HCT116 (cell line): ENCODE measurements around the gene ETV5.

ENCODE experiments used
- ATF3 ChIP-seq: IDR thresholded peaks from 2 replicates; pipeline ENCODE4 v1.6.1; 2012
- CTCF ChIP-seq, 3 experiments: fragments of 200-600 bp in 1 of 3; sonication (generic) in 1 of 3; IDR thresholded peaks in 2 of 3; conservative IDR thresholded peaks in 1 of 3; 2 replicates each; pipeline ENCODE4 v1.5.1; 2012 to 2017; ENCODE audit warnings: low read depth in 2 of 3, low read length in 2 of 3, antibody characterized with exemption in 1 of 3, borderline replicate concordance in 1 of 3, control low read depth in 1 of 3, mild to moderate bottlenecking in 1 of 3, mixed read lengths in 1 of 3, mixed run types in 1 of 3, moderate library complexity in 1 of 3; ENCODE audit not compliant: insufficient read depth in 1 of 3
- MAX ChIP-seq: IDR thresholded peaks from 2 replicates; pipeline ENCODE4 v1.6.1; 2012
- SP1 ChIP-seq: IDR thresholded peaks from 2 replicates; pipeline ENCODE4 v1.6.1; 2012; ENCODE audit warnings: low read depth
- YY1 ChIP-seq: IDR thresholded peaks from 2 replicates; pipeline ENCODE4 v1.6.1; 2011; ENCODE audit warnings: low read length, low read depth, moderate library complexity, mild to moderate bottlenecking; ENCODE audit not compliant: insufficient replicate concordance; ENCODE audit errors: extremely low read depth
- ZFX ChIP-seq: fragments of 450-650 bp; IDR thresholded peaks from 2 replicates; pipeline ENCODE4 v1.6.1; 2017

- TF ChIP-seq YY1 (no peak), MAX (no peak), CTCF (IDR thresholded peaks at IDR 0.05 in 2 of 3, conservative IDR thresholded peaks at IDR 0.05 in 1 of 3; ENCODE audit: borderline replicate concordance in 1 of 3, insufficient read depth in 1 of 3, low read depth in 2 of 3, low read length in 2 of 3) (no peak), SP1 (no peak), ZFX (no peak), ATF3 (no peak)
These were observed 37.9 kb downstream of the ETV5 start for GRCh38 chr3:186070996-186071395.
